Endothelial cell of hepatic sinusoid (primary cell): ENCODE results near the gene MTMR11.
"Not testable (repeated sequence)": the region's sequence is repeated elsewhere in the genome, so short reads cannot be mapped to it uniquely, and the experiment has no call there.

Source experiments
- in situ Hi-C: cut with HindIII; loops from 2 replicates; pipeline ENCODE4 v1.10.0; 2017; ENCODE audit warnings: low sequenced_read_pairs

MTMR11 gene

GRCh38 chr1:149936170-149936991 is at the start of gene MTMR11:
MTMR11 (minus strand) TSS chr1:149936879; CDS start chr1:149936647, 232 bp downstream.
- in situ Hi-C loops = no loop called here

GRCh38 chr1:149979972-149980540 is 43.4 kb upstream of the MTMR11 start:
- in situ Hi-C loops = loop anchor here (5.0 kb wide), 2 partner anchors 73 to 82 kb away; no protein-coding TSS in a partner anchor

- in situ Hi-C loops = no loop called here
Measured at GRCh38 chr1:149979245-149979971, 42.7 kb upstream of the MTMR11 start.

GRCh38 chr1:149978547-149979023 is 41.9 kb upstream of the MTMR11 start:
- in situ Hi-C loops = no loop called here

GRCh38 chr1:149977345-149977744 is 40.7 kb upstream of the MTMR11 start:
- in situ Hi-C loops = no loop called here

- in situ Hi-C loops = no loop called here
Measured at GRCh38 chr1:149972547-149972946, 35.9 kb upstream of the MTMR11 start.

- in situ Hi-C loops = loop anchor here (5.0 kb wide), 1 partner anchor 210 kb away; no protein-coding TSS in a partner anchor
Measured at GRCh38 chr1:149967646-149968045, 31.0 kb upstream of the MTMR11 start.

GRCh38 chr1:149967041-149967440 is 30.4 kb upstream of the MTMR11 start:
- in situ Hi-C loops = loop anchor here (5.0 kb wide), 1 partner anchor 210 kb away; no protein-coding TSS in a partner anchor

GRCh38 chr1:149966405-149966804 is 29.7 kb upstream of the MTMR11 start:
- in situ Hi-C loops = loop anchor here (5.0 kb wide), 1 partner anchor 211 kb away; no protein-coding TSS in a partner anchor

- in situ Hi-C loops = loop anchor here (5.0 kb wide), 1 partner anchor 212 kb away; no protein-coding TSS in a partner anchor
Measured at GRCh38 chr1:149965440-149965839, 28.8 kb upstream of the MTMR11 start.

- in situ Hi-C loops = no loop called here
Measured at GRCh38 chr1:149963358-149963757, 26.7 kb upstream of the MTMR11 start.

GRCh38 chr1:149962736-149963135 is 26.1 kb upstream of the MTMR11 start:
- in situ Hi-C loops = no loop called here

GRCh38 chr1:149962039-149962647 is 25.5 kb upstream of the MTMR11 start:
- in situ Hi-C loops = no loop called here

- in situ Hi-C loops = not testable (repeated sequence)
Measured at GRCh38 chr1:149957548-149957947, 20.9 kb upstream of the MTMR11 start.

- in situ Hi-C loops = no loop called here
Measured at GRCh38 chr1:149949911-149950310, 13.2 kb upstream of the MTMR11 start.

- in situ Hi-C loops = no loop called here
Measured at GRCh38 chr1:149945206-149945605, 8.5 kb upstream of the MTMR11 start.

- in situ Hi-C loops = no loop called here
Measured at GRCh38 chr1:149942885-149943284, 6.2 kb upstream of the MTMR11 start.

GRCh38 chr1:149942207-149942606 is 5.5 kb upstream of the MTMR11 start:
- in situ Hi-C loops = no loop called here

- in situ Hi-C loops = no loop called here
Measured at GRCh38 chr1:149940427-149940826, 3.7 kb upstream of the MTMR11 start.

- in situ Hi-C loops = not testable (repeated sequence)
Measured at GRCh38 chr1:149938668-149939003, 2.0 kb upstream of the MTMR11 start.

GRCh38 chr1:149937759-149938158 is 1.1 kb upstream of the MTMR11 start:
- in situ Hi-C loops = no loop called here
